Measurements from ENCODE around the gene SARNP.
A peak's percentile ranks its signal among the peaks of the same experiment; 100 is the strongest.

Gene SARNP

GRCh38 chr12:55797550-55797949, 20.0 kb downstream of the SARNP start:
- H3K4me3 ChIP-seq (ENCODE audit: low read depth, low read length) = no peak overlapping the region
- TF ChIP-seq, protein P1, sequence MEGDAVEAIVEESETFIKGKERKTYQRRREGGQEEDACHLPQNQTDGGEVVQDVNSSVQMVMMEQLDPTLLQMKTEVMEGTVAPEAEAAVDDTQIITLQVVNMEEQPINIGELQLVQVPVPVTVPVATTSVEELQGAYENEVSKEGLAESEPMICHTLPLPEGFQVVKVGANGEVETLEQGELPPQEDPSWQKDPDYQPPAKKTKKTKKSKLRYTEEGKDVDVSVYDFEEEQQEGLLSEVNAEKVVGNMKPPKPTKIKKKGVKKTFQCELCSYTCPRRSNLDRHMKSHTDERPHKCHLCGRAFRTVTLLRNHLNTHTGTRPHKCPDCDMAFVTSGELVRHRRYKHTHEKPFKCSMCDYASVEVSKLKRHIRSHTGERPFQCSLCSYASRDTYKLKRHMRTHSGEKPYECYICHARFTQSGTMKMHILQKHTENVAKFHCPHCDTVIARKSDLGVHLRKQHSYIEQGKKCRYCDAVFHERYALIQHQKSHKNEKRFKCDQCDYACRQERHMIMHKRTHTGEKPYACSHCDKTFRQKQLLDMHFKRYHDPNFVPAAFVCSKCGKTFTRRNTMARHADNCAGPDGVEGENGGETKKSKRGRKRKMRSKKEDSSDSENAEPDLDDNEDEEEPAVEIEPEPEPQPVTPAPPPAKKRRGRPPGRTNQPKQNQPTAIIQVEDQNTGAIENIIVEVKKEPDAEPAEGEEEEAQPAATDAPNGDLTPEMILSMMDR (IDR thresholded peaks at IDR 0.05; ENCODE audit: control insufficient read depth, extremely low read depth, insufficient read depth) = no peak
- no peak for DNase-seq (ENCODE audit: low read depth)

- TF ChIP-seq, protein P1 (IDR thresholded peaks at IDR 0.05; ENCODE audit: control insufficient read depth, extremely low read depth, insufficient read depth) = peak; percentile 84
- no peak overlapping the region for H3K4me3 ChIP-seq (ENCODE audit: low read depth, low read length)
- DNase-seq (ENCODE audit: low read depth) = no peak
These were observed 20.5 kb downstream of the SARNP start for GRCh38 chr12:55797068-55797467.

GRCh38 chr12:55795950-55796349, 21.6 kb downstream of the SARNP start:
- H3K4me3 ChIP-seq (ENCODE audit: low read depth, low read length) = no peak overlapping the region
- TF ChIP-seq, protein P1 (IDR thresholded peaks at IDR 0.05; ENCODE audit: control insufficient read depth, extremely low read depth, insufficient read depth) = no peak
- no peak for DNase-seq (ENCODE audit: low read depth)

GRCh38 chr12:55789893-55790292, 27.6 kb downstream of the SARNP start:
- TF ChIP-seq, protein P1 (IDR thresholded peaks at IDR 0.05; ENCODE audit: control insufficient read depth, extremely low read depth, insufficient read depth) = no peak
- DNase-seq (ENCODE audit: low read depth) = no peak
- no peak overlapping the region for H3K4me3 ChIP-seq (ENCODE audit: low read depth, low read length)

- no peak overlapping the region for H3K4me3 ChIP-seq (ENCODE audit: low read depth, low read length)
- TF ChIP-seq, protein P1 (IDR thresholded peaks at IDR 0.05; ENCODE audit: control insufficient read depth, extremely low read depth, insufficient read depth) = no peak
- DNase-seq (ENCODE audit: low read depth) = no peak
These were observed 28.4 kb downstream of the SARNP start for GRCh38 chr12:55789171-55789570.

DNA sequence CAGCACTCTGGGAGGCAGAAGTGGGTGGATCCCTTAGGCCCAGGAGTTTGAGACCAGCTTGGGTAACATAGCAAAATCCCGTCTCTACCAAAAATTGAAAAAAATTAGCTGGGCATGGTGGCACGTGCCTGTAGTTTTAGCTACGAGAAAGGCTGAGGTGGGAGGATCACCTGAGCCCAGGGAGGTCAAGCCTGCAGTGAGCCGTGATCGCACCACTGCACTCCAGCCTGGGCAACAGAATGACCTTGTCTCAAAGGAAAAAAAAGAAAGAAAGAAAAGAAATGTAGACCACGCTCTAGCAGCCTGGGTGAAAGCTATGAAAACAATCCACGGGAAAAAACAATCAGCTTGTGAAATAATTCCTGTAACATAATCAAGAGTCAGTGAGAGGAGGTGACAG, 29.0 kb downstream of the SARNP start:
- no peak overlapping the region for H3K4me3 ChIP-seq (ENCODE audit: low read depth, low read length)
- no peak for DNase-seq (ENCODE audit: low read depth)
- TF ChIP-seq, protein P1 (IDR thresholded peaks at IDR 0.05; ENCODE audit: control insufficient read depth, extremely low read depth, insufficient read depth) = no peak

DNA sequence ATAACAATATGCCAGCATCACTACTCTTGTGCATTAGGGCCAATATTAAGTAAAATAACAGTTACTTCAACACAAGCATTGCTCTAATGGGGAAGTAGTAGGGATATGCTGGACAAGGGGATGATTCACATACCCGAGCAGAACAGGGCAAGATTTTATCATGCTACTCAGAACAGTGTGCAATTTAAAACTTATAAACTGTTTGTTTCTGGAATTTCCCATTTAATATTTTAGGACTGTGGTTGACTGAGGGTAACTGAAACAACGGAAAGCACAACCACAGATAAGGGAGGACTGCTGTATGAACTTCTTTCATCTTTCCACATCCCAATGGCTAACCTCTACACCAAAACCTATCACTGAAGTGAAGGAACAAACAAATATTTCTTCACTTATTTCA, 36.8 kb downstream of the SARNP start:
- TF ChIP-seq, protein P1 (IDR thresholded peaks at IDR 0.05; ENCODE audit: control insufficient read depth, extremely low read depth, insufficient read depth) = no peak
- no peak overlapping the region for H3K4me3 ChIP-seq (ENCODE audit: low read depth, low read length)
- DNase-seq (ENCODE audit: low read depth) = no peak

Measured in LNCaP clone FGC (cell line).